ENCODE measurements around the gene DMAC2L.

The DMAC2L gene, protein sequence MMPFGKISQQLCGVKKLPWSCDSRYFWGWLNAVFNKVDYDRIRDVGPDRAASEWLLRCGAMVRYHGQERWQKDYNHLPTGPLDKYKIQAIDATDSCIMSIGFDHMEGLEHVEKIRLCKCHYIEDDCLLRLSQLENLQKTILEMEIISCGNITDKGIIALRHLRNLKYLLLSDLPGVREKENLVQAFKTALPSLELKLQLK

DNA sequence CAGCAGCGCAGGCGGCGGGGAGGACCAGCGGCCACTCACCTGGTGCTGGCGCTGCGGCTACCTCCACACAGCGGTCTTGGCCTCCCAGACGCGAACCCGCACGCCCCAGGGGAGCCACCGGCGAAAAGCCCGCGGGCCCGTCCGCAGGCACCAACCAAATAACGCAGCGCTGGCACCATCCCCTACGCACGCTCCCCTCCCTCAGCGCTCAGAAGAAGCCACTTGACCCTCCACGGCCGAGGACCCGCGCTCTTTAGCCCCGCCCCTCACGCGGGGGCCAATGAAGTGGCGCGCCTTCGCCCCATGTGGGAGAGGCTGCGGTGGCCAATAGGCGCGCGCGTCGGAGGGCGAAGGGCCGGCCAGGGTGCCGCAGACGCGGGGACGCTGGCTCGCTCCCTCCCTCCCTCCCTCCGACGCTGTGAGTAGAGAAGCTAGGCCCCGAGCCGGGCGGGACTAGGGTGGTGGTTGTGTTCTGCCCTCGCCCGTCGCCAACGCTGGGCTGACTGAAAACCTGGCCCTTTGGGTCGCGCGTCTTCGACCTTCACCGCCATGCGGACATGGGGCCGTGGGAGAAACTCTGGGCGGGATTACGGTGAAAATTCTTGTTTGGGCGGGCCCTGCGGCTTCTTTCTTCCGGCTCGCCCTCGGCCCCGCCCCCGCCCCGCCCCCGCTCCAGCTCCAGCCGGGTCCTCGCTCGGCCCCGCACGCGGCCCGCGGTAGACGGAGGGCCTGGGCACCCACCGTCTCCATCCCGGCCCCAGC, at the start of gene DMAC2L, which contains the start of gene L2HGDH:
DMAC2L (plus strand) TSS at position 353 of the 762 bp plus-strand sequence. CDS start 9,164 bp downstream, outside the sequence.
L2HGDH (minus strand) TSS at position 258 of the 762 bp plus-strand sequence; CDS start at position 179, 79 bp downstream.
- H3K9me3 ChIP-seq (ENCODE audit: control insufficient read depth, low read depth, low read length) = no peaks in the 10 kb centered on the region
- H3K36me3 ChIP-seq (ENCODE audit: control insufficient read depth, low read depth, low read length) = no peaks in the 10 kb centered on the region
- peak within 1 kb of the TSS; percentile 68 for H3K27ac ChIP-seq (ENCODE audit: low read length)
- H3K4me1 ChIP-seq (ENCODE audit: control insufficient read depth, low read depth, low read length) = peaks cover 12% of the 10 kb centered on the region
- H3K4me3 ChIP-seq (ENCODE audit: low read length) = peak within 1 kb of the TSS; percentile 69
- no peaks in the 10 kb centered on the region for H3K27me3 ChIP-seq (ENCODE audit: control insufficient read depth, insufficient read depth, low read length)
- peak within 1 kb of the TSS; percentile 81 for H3K9ac ChIP-seq (ENCODE audit: low read length)

DNA sequence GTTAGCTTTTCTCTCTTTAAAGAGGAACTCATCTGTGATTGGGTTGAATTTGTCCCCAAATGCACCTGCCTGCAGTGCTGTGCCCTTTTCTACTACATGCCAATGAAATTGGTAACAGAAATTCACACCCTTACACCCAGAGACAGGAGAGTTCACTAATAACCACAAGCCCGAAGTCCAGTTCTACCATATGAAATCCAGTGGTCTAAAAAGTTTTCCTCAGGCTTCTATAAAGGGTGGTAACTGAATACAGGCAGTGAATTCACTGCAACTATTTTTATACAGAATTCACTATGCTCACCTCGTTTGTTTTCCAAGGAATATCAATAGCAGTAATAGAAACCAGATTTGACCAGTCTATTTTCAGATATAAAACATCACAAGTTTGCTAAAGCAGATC, 49.3 kb upstream of the DMAC2L start:
- H3K9ac ChIP-seq (ENCODE audit: low read length) = no peak overlapping the region

DNA sequence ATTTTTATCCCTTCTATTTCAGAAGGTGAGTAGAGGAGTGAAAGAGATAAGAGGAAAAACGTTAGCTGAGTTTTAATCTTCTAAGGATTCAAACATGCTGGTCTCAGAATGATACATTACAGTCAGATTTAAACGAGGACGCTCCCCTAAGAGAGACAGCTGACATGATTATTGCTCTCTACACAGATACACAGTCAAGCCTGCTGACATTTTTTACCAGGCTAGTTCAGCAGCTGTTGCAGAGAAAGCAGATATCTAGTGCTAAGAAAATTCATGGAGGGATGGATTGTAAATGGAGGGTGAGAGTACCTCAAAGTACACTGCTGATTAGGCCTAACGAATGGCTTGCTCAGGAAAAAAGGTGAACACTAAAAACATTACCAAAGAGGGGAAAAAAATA, 48.8 kb upstream of the DMAC2L start:
- H3K27ac ChIP-seq (ENCODE audit: low read length) = no peak overlapping the region
- no peak overlapping the region for H3K4me3 ChIP-seq (ENCODE audit: low read length)
- H3K36me3 ChIP-seq (ENCODE audit: control insufficient read depth, low read depth, low read length) = peaks cover 14% of the 10 kb centered on the region
- no peak overlapping the region for H3K9ac ChIP-seq (ENCODE audit: low read length)
- H3K4me1 ChIP-seq (ENCODE audit: control insufficient read depth, low read depth, low read length) = no peaks in the 10 kb centered on the region
- H3K27me3 ChIP-seq (ENCODE audit: control insufficient read depth, insufficient read depth, low read length) = no peaks in the 10 kb centered on the region
- no peaks in the 10 kb centered on the region for H3K9me3 ChIP-seq (ENCODE audit: control insufficient read depth, low read depth, low read length)

More for the DNA sequence above, 49.3 kb upstream of the DMAC2L start:
- no peak overlapping the region for H3K4me3 ChIP-seq (ENCODE audit: low read length)
- H3K27me3 ChIP-seq (ENCODE audit: control insufficient read depth, insufficient read depth, low read length) = no peaks in the 10 kb centered on the region
- no peak overlapping the region for H3K27ac ChIP-seq (ENCODE audit: low read length)
- peaks cover 14% of the 10 kb centered on the region for H3K36me3 ChIP-seq (ENCODE audit: control insufficient read depth, low read depth, low read length)
- H3K4me1 ChIP-seq (ENCODE audit: control insufficient read depth, low read depth, low read length) = no peaks in the 10 kb centered on the region
- H3K9me3 ChIP-seq (ENCODE audit: control insufficient read depth, low read depth, low read length) = no peaks in the 10 kb centered on the region

DNA sequence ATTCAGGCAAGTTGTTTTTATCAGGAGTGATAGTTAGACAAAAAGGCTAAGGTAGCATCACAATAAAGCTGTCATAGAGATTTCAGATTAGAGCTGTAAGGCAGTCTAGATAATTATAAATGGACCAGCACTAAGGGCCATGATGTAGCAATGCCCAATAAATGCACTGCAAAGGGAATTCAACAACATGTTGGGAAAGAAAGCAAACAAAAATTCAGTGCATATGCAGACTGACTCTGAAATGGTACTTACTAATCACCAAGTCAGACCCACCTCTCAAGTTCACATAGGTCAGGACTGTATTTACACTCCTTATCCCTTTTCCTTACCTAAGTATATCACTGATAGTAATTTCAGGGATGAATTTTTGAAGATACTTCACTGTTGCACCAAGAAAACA, 47.1 kb upstream of the DMAC2L start:
- Histone ChIP-seq H3K4me3 (ENCODE audit: low read length) (no peak overlapping the region), H3K27me3 (ENCODE audit: control insufficient read depth, insufficient read depth, low read length) (no peaks in the 10 kb centered on the region), H3K36me3 (ENCODE audit: control insufficient read depth, low read depth, low read length) (peaks cover 18% of the 10 kb centered on the region), H3K27ac (ENCODE audit: low read length) (no peak overlapping the region), H3K9ac (ENCODE audit: low read length) (no peak overlapping the region), H3K4me1 (ENCODE audit: control insufficient read depth, low read depth, low read length) (no peaks in the 10 kb centered on the region), H3K9me3 (ENCODE audit: control insufficient read depth, low read depth, low read length) (no peaks in the 10 kb centered on the region)

DNA sequence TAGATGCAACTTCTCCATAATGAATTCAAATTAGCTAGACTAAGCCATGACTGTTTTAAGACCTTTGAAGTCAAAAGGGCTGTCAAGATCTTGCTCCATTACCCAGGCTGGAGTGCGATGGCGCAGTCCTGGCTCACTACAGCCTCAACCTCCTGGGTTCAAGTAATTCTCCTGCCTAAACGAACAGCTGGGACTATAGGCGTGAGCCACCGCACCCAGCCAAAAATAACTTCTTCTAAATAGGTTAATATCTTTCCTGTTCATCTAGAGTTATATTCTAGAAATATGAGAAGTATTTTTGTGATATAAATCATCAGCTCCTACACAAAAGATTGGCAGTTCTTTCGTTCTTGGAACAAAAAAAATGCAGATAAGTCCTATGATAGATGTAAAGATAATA, 41.2 kb upstream of the DMAC2L start:
- Histone ChIP-seq H3K27ac (ENCODE audit: low read length) (no peak overlapping the region), H3K27me3 (ENCODE audit: control insufficient read depth, insufficient read depth, low read length) (no peaks in the 10 kb centered on the region), H3K36me3 (ENCODE audit: control insufficient read depth, low read depth, low read length) (peaks cover 4% of the 10 kb centered on the region), H3K4me3 (ENCODE audit: low read length) (no peak overlapping the region), H3K4me1 (ENCODE audit: control insufficient read depth, low read depth, low read length) (no peaks in the 10 kb centered on the region), H3K9ac (ENCODE audit: low read length) (no peak overlapping the region), H3K9me3 (ENCODE audit: control insufficient read depth, low read depth, low read length) (no peaks in the 10 kb centered on the region)

DNA sequence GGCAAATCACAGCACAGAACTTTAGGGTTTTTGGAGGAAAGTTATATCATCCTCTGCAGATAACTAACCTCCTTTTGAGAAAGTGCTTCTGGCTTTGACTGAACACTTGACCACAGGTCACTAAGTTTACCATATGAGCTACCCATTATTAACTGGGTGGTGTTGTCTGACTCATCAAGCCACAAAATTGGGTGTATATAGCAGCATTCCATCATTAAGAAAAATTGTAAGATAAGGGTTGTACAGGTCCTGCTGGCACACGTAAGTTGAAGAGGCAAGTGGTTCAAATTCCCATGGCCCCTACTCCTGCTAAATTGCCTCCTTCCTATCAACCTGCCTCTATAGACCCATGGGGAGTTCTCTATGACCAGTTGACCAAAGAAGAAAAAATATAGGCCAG, 39.6 kb upstream of the DMAC2L start:
- Histone ChIP-seq H3K9ac (ENCODE audit: low read length) (no peak overlapping the region), H3K27me3 (ENCODE audit: control insufficient read depth, insufficient read depth, low read length) (no peaks in the 10 kb centered on the region), H3K36me3 (ENCODE audit: control insufficient read depth, low read depth, low read length) (peaks cover 7% of the 10 kb centered on the region), H3K4me3 (ENCODE audit: low read length) (no peak overlapping the region), H3K9me3 (ENCODE audit: control insufficient read depth, low read depth, low read length) (no peaks in the 10 kb centered on the region), H3K4me1 (ENCODE audit: control insufficient read depth, low read depth, low read length) (no peaks in the 10 kb centered on the region), H3K27ac (ENCODE audit: low read length) (no peak overlapping the region)

DNA sequence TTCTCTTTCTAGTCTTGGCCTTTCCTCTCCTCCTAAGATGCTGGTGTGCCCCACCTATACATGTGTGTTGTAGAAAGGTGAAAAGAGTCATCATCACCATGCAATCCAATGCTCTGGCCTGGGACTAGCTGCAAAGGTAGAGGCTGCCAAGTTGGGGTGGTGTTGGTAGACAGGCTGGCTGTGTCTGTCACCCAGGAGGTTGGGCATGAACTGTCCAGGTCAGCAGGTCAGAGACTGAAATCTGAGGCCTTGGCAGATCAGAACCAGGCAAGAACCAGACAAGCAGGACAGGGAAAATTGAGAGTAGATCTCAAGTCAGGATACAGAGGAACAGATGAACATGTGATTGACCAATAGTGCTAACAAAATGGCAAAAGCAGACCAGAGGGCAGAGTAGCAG, 26.3 kb upstream of the DMAC2L start:
- Histone ChIP-seq H3K4me3 (ENCODE audit: low read length) (no peak overlapping the region), H3K27me3 (ENCODE audit: control insufficient read depth, insufficient read depth, low read length) (no peaks in the 10 kb centered on the region), H3K4me1 (ENCODE audit: control insufficient read depth, low read depth, low read length) (no peaks in the 10 kb centered on the region), H3K9me3 (ENCODE audit: control insufficient read depth, low read depth, low read length) (no peaks in the 10 kb centered on the region), H3K36me3 (ENCODE audit: control insufficient read depth, low read depth, low read length) (peaks cover 2% of the 10 kb centered on the region), H3K9ac (ENCODE audit: low read length) (no peak overlapping the region), H3K27ac (ENCODE audit: low read length) (no peak overlapping the region)

DNA sequence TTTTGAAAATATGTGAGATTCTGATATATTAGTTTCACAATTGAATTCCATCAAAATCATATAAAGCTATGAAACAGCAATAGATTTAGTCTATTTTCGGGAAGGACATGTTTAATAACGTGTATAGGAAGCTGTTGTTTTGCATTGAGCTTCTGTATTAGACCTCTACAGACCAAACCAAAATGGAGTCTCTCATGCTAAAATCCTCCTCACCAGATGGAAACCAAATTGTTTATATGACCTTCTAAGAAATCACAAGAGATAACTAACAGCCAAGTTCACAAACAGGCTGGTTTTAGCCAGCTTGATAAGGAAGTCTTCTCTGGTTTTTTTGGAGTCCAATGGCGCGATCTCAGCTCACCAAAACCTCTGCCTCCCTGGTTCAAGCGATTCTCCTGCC, 24.0 kb upstream of the DMAC2L start:
- H3K9me3 ChIP-seq (ENCODE audit: control insufficient read depth, low read depth, low read length) = no peaks in the 10 kb centered on the region
- H3K4me1 ChIP-seq (ENCODE audit: control insufficient read depth, low read depth, low read length) = no peaks in the 10 kb centered on the region

DNA sequence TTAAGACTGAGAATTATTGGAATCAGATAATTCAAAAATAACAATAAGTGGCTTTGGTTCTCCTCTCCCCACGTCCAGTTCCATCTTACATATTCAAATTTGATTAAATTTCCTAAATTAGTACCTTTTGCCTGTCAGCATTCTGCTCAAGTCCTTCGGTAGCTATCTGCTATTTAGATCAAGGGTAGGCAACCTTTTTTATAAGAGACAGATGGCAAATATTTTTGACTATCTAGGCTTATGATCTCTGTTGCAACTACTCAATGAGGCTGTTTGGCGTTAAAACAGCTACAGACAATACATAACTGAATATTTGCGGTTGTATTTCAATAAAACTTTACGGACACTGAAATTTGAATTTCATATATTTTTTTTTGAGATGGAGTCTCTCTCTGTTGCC, 21.8 kb upstream of the DMAC2L start:
- Histone ChIP-seq H3K4me3 (ENCODE audit: low read length) (no peak overlapping the region), H3K36me3 (ENCODE audit: control insufficient read depth, low read depth, low read length) (peaks cover 7% of the 10 kb centered on the region), H3K9me3 (ENCODE audit: control insufficient read depth, low read depth, low read length) (no peaks in the 10 kb centered on the region), H3K27ac (ENCODE audit: low read length) (no peak overlapping the region), H3K9ac (ENCODE audit: low read length) (no peak overlapping the region), H3K4me1 (ENCODE audit: control insufficient read depth, low read depth, low read length) (no peaks in the 10 kb centered on the region), H3K27me3 (ENCODE audit: control insufficient read depth, insufficient read depth, low read length) (no peaks in the 10 kb centered on the region)

More for the DNA sequence above, 24.0 kb upstream of the DMAC2L start:
- H3K27me3 ChIP-seq (ENCODE audit: control insufficient read depth, insufficient read depth, low read length) = no peaks in the 10 kb centered on the region
- H3K9ac ChIP-seq (ENCODE audit: low read length) = no peak overlapping the region
- no peak overlapping the region for H3K4me3 ChIP-seq (ENCODE audit: low read length)
- no peak overlapping the region for H3K27ac ChIP-seq (ENCODE audit: low read length)
- no peaks in the 10 kb centered on the region for H3K36me3 ChIP-seq (ENCODE audit: control insufficient read depth, low read depth, low read length)

DNA sequence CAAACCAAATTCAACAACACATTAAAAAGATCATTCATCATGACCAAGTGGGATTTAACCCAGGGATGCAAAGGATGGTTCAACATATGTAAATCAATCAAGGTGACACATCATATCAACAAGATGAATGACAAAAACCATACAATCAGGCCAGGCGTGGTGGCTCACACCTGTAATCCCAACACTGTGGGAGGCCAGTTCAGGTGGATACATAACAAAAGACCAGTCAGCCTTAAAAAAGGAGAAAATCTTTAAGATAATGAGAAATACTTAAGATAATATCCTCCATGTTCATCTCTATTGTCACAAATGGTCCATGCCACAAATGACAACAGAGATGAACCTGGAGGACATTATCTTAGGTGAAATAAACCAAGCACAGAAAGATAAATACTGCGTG, 12.5 kb upstream of the DMAC2L start:
- H3K9me3 ChIP-seq (ENCODE audit: control insufficient read depth, low read depth, low read length) = no peaks in the 10 kb centered on the region
- no peak overlapping the region for H3K27ac ChIP-seq (ENCODE audit: low read length)
- H3K4me1 ChIP-seq (ENCODE audit: control insufficient read depth, low read depth, low read length) = peaks cover 4% of the 10 kb centered on the region
- H3K9ac ChIP-seq (ENCODE audit: low read length) = no peak overlapping the region
- H3K4me3 ChIP-seq (ENCODE audit: low read length) = no peak overlapping the region
- no peaks in the 10 kb centered on the region for H3K27me3 ChIP-seq (ENCODE audit: control insufficient read depth, insufficient read depth, low read length)
- peaks cover 14% of the 10 kb centered on the region for H3K36me3 ChIP-seq (ENCODE audit: control insufficient read depth, low read depth, low read length)

DNA sequence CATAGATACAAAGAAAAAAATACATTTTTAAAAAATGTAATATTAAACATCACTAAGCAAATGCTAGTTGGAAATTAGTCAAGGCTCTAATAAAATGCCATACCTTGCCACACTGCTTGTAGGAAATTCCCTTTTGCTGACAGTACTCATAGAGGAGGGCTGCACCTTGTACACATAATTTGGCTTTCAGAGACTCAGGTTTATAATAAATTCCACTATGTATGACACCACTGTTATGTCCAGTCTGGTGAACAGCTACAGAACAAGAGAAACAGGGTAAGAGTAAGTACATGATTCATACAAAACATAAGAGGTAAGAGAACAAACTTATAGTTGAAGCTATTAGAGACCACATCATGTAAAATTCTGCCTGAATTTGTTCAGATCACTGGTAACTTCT, 10.2 kb upstream of the DMAC2L start:
- no peak overlapping the region for H3K27ac ChIP-seq (ENCODE audit: low read length)
- peaks cover 4% of the 10 kb centered on the region for H3K4me1 ChIP-seq (ENCODE audit: control insufficient read depth, low read depth, low read length)
- no peak overlapping the region for H3K9ac ChIP-seq (ENCODE audit: low read length)
- H3K9me3 ChIP-seq (ENCODE audit: control insufficient read depth, low read depth, low read length) = no peaks in the 10 kb centered on the region
- peaks cover 14% of the 10 kb centered on the region for H3K36me3 ChIP-seq (ENCODE audit: control insufficient read depth, low read depth, low read length)
- H3K27me3 ChIP-seq (ENCODE audit: control insufficient read depth, insufficient read depth, low read length) = no peaks in the 10 kb centered on the region
- H3K4me3 ChIP-seq (ENCODE audit: low read length) = no peak overlapping the region
